SK-N-SH treated with all-trans-retinoic acid at 6 μM for 48 hours (cell line): ENCODE results near the gene MYRF.

Experiments used
- ATAC-seq: fragments of 200-7000 bp; cut with Tn5 transposase; 3 replicates; pipeline ENCODE4 v1.9.1; 2020; ENCODE audit warnings: mild to moderate bottlenecking, moderate library complexity
- BACH2 ChIP-seq: fragments of 250-450 bp; sonication (Bioruptor Pico); IDR thresholded peaks from 2 replicates; pipeline ENCODE4 v1.9.0; 2021; ENCODE audit warnings: mild to moderate bottlenecking, borderline replicate concordance
- CSDC2 ChIP-seq: fragments of 250-450 bp; sonication (Bioruptor Pico); IDR thresholded peaks from 2 replicates; pipeline ENCODE4 v1.5.0; 2020; ENCODE audit warnings: mild to moderate bottlenecking, moderate library complexity
- ESRRG ChIP-seq: fragments of 250-450 bp; sonication (Bioruptor Pico); IDR thresholded peaks from 2 replicates; pipeline ENCODE4 v1.6.1; 2021; ENCODE audit warnings: mild to moderate bottlenecking
- GLIS3 ChIP-seq: fragments of 250-450 bp; sonication (Bioruptor Pico); IDR thresholded peaks from 2 replicates; pipeline ENCODE4 v1.5.0; 2020; ENCODE audit warnings: mild to moderate bottlenecking, moderate library complexity
- ISL1 ChIP-seq: fragments of 250-450 bp; sonication (Bioruptor Pico); IDR thresholded peaks from 2 replicates; pipeline ENCODE4 v2.1.2; 2022; ENCODE audit warnings: mild to moderate bottlenecking, moderate library complexity
- OSR1 ChIP-seq: fragments of 250-450 bp; sonication (Bioruptor Pico); IDR thresholded peaks from 2 replicates; pipeline ENCODE4 v1.8.0; 2022; ENCODE audit warnings: moderate library complexity, mild to moderate bottlenecking, inconsistent platforms
- RARB ChIP-seq: fragments of 250-450 bp; sonication (Bioruptor Pico); IDR thresholded peaks from 2 replicates; pipeline ENCODE4 v1.8.0; 2021; ENCODE audit warnings: mild to moderate bottlenecking, moderate library complexity
- TCF4 ChIP-seq: fragments of 250-450 bp; sonication (Bioruptor Pico); IDR thresholded peaks from 2 replicates; pipeline ENCODE4 v1.8.0; 2021; ENCODE audit warnings: mild to moderate bottlenecking, moderate library complexity, borderline replicate concordance
- TOX ChIP-seq: fragments of 250-450 bp; sonication (Bioruptor Pico); IDR thresholded peaks from 2 replicates; pipeline ENCODE4 v1.8.0; 2021; ENCODE audit warnings: mild to moderate bottlenecking, moderate library complexity, borderline replicate concordance
- ZC3H10 ChIP-seq: fragments of 250-450 bp; sonication (Bioruptor Pico); IDR thresholded peaks from 2 replicates; pipeline ENCODE4 v1.5.1; 2021; ENCODE audit warnings: mild to moderate bottlenecking, moderate library complexity
- ZFP3 ChIP-seq: fragments of 250-450 bp; sonication (Bioruptor Pico); IDR thresholded peaks from 2 replicates; pipeline ENCODE4 v1.5.0; 2020; ENCODE audit warnings: mild to moderate bottlenecking, moderate library complexity
- ZFP30 ChIP-seq: fragments of 450-650 bp; formaldehyde crosslinking; IDR thresholded peaks from 2 replicates; pipeline ENCODE4 v1.5.0; 2022; ENCODE audit warnings: mild to moderate bottlenecking, moderate library complexity
- ZNF565 ChIP-seq: fragments of 450-650 bp; formaldehyde crosslinking; conservative IDR thresholded peaks from 2 replicates; pipeline ENCODE4 v1.5.0; 2020; ENCODE audit warnings: low read depth, mild to moderate bottlenecking, moderate library complexity
- ZNF70 ChIP-seq: fragments of 450-650 bp; formaldehyde crosslinking; IDR thresholded peaks from 2 replicates; pipeline ENCODE4 v1.5.0; 2020; ENCODE audit warnings: mild to moderate bottlenecking, moderate library complexity
- TF ChIP-seq, protein P1 (sequence below): fragments of 250-450 bp; sonication (Bioruptor Pico); IDR thresholded peaks from 2 replicates; pipeline ENCODE4 v1.5.1; 2021; ENCODE audit warnings: mild to moderate bottlenecking, moderate library complexity
- TF ChIP-seq, protein P2 (sequence below): fragments of 250-450 bp; sonication (Bioruptor Pico); IDR thresholded peaks from 2 replicates; pipeline ENCODE4 v1.8.0; 2021; ENCODE audit warnings: low read depth, mild to moderate bottlenecking, moderate library complexity, borderline replicate concordance
- TF ChIP-seq, protein P3 (sequence below): fragments of 250-450 bp; sonication (Bioruptor Pico); IDR thresholded peaks from 2 replicates; pipeline ENCODE4 v1.8.0; 2020; ENCODE audit warnings: mild to moderate bottlenecking, moderate library complexity, borderline replicate concordance
- TF ChIP-seq, protein P4 (sequence below): fragments of 250-450 bp; sonication (Bioruptor Pico); IDR thresholded peaks from 2 replicates; pipeline ENCODE4 v1.5.0; 2020; ENCODE audit warnings: mild to moderate bottlenecking, moderate library complexity
- TF ChIP-seq, protein P5 (sequence below): fragments of 250-450 bp; sonication (Bioruptor Pico); IDR thresholded peaks from 2 replicates; pipeline ENCODE4 v1.5.1; 2020; ENCODE audit warnings: low read depth, mild to moderate bottlenecking, moderate library complexity

The MYRF gene

DNA sequence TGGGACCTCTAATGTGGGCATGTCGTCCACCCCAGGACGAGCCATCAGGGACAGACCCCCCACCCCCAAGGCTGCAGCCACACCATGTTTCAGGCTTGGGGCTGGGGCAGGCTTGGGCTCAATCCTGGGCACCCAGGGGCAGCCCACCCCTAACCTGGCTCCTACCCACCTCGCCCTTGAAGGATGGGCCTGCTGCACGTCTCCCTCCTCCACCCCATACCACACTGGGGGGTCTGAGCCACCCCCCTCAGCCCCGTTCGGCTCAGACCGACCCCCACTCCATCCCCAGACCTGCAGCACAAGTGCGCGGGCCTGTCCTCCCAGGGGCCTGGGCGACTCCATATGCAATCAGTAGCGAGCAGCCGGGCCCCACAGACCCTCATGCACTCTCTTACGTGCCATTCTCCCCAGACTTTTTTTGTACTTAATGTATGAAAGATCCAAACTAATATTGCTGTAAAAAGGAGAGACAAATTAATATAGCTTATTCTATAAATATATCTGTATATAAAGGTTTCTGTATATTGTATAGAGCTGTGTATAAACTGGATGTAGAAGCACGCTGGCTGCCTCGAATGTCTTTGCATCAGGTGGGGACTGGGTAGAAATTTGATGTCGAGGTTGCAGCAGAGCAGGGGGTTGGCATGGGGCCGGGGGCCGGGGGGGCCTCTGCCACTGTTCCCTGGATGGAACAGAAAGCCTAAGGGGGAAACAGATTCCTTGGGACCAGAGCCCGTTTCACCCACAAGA is 5.8 kb upstream of the MYRF start (continued):
- TF ChIP-seq, protein P1, sequence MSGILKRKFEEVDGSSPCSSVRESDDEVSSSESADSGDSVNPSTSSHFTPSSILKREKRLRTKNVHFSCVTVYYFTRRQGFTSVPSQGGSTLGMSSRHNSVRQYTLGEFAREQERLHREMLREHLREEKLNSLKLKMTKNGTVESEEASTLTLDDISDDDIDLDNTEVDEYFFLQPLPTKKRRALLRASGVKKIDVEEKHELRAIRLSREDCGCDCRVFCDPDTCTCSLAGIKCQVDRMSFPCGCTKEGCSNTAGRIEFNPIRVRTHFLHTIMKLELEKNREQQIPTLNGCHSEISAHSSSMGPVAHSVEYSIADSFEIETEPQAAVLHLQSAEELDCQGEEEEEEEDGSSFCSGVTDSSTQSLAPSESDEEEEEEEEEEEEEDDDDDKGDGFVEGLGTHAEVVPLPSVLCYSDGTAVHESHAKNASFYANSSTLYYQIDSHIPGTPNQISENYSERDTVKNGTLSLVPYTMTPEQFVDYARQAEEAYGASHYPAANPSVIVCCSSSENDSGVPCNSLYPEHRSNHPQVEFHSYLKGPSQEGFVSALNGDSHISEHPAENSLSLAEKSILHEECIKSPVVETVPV (CRISPR knock-in tag), result no peak
- TF ChIP-seq RARB (CRISPR knock-in tag), result no peak
- TF ChIP-seq ISL1 (CRISPR knock-in tag), result no peak
- TF ChIP-seq, all 23 proteins: peak for 0

DNA sequence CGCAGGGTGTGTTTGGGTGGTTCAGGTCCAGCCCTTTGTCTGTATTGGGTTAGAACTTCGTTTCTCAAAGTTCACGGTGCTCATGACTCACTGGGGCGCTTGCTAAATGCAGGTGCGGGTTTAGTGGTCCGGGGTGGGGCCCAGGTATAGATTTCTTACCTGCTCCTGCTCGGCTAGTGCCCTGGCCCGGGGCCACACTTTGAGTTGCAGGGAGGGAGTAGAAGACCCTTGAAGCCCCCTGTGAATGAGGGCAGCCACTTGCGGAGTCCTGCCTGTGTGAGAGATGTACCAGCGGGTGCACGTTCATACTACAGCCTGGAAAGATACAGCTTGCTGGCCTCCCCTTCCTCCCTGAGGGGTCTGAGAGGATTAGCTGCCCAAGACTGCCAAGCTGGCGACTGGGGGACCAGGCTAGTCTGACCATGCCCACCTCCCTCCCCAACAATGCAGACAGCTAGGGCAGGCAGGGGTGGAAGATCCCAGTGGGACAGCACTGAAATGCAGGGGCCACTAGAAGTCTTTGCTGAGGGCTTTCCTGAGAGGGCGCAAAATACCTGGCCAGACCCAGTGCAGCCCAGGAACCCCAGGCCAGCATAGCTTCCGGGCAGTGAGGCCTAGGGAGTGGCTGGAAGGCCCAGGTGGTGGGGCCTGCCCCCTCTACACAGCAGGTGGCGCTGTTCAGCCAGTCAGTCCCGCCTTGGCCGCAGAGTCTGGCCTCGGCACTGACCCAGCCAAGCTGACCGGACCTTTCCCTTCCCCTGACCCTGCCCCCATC is 5.1 kb upstream of the MYRF start:
- no peak for TF ChIP-seq TOX (CRISPR knock-in tag)
- no peak for TF ChIP-seq CSDC2 (CRISPR knock-in tag)
- TF ChIP-seq, protein P1 (CRISPR knock-in tag), result no peak
- no peak for TF ChIP-seq ESRRG (CRISPR knock-in tag)
- no peak for TF ChIP-seq ZFP3 (CRISPR knock-in tag)
- TF ChIP-seq TCF4 (CRISPR knock-in tag), result no peak
- TF ChIP-seq ZFP30 (CRISPR knock-in tag), result no peak
- TF ChIP-seq, protein P2, sequence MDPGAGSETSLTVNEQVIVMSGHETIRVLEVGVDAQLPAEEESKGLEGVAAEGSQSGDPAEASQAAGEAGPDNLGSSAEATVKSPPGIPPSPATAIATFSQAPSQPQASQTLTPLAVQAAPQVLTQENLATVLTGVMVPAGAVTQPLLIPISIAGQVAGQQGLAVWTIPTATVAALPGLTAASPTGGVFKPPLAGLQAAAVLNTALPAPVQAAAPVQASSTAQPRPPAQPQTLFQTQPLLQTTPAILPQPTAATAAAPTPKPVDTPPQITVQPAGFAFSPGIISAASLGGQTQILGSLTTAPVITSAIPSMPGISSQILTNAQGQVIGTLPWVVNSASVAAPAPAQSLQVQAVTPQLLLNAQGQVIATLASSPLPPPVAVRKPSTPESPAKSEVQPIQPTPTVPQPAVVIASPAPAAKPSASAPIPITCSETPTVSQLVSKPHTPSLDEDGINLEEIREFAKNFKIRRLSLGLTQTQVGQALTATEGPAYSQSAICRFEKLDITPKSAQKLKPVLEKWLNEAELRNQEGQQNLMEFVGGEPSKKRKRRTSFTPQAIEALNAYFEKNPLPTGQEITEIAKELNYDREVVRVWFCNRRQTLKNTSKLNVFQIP (CRISPR knock-in tag), result no peak
- TF ChIP-seq GLIS3 (CRISPR knock-in tag), result no peak
- no peak for TF ChIP-seq ZNF70 (CRISPR knock-in tag)
- TF ChIP-seq, protein P3, sequence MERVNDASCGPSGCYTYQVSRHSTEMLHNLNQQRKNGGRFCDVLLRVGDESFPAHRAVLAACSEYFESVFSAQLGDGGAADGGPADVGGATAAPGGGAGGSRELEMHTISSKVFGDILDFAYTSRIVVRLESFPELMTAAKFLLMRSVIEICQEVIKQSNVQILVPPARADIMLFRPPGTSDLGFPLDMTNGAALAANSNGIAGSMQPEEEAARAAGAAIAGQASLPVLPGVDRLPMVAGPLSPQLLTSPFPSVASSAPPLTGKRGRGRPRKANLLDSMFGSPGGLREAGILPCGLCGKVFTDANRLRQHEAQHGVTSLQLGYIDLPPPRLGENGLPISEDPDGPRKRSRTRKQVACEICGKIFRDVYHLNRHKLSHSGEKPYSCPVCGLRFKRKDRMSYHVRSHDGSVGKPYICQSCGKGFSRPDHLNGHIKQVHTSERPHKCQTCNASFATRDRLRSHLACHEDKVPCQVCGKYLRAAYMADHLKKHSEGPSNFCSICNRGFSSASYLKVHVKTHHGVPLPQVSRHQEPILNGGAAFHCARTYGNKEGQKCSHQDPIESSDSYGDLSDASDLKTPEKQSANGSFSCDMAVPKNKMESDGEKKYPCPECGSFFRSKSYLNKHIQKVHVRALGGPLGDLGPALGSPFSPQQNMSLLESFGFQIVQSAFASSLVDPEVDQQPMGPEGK, result no peak
- TF ChIP-seq ZC3H10 (CRISPR knock-in tag), result no peak
- peak; percentile 93 for ATAC-seq

DNA sequence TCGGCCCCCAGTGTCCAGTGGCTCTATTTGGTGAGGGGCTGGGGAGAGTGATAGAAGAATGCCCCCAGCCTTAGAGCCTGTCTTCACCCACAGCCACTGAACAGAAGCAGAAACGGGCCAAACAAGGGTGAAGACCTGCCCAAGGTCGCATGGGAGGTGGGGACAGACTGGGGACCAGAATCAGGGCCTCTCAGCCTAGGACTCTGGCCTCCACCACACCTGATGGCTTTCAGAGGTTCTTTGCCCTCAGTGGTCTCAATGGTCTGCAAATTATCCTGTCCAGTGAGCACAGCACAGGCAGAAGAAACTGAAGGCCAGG is 4.5 kb upstream of the MYRF start:
- TF ChIP-seq, protein P4, sequence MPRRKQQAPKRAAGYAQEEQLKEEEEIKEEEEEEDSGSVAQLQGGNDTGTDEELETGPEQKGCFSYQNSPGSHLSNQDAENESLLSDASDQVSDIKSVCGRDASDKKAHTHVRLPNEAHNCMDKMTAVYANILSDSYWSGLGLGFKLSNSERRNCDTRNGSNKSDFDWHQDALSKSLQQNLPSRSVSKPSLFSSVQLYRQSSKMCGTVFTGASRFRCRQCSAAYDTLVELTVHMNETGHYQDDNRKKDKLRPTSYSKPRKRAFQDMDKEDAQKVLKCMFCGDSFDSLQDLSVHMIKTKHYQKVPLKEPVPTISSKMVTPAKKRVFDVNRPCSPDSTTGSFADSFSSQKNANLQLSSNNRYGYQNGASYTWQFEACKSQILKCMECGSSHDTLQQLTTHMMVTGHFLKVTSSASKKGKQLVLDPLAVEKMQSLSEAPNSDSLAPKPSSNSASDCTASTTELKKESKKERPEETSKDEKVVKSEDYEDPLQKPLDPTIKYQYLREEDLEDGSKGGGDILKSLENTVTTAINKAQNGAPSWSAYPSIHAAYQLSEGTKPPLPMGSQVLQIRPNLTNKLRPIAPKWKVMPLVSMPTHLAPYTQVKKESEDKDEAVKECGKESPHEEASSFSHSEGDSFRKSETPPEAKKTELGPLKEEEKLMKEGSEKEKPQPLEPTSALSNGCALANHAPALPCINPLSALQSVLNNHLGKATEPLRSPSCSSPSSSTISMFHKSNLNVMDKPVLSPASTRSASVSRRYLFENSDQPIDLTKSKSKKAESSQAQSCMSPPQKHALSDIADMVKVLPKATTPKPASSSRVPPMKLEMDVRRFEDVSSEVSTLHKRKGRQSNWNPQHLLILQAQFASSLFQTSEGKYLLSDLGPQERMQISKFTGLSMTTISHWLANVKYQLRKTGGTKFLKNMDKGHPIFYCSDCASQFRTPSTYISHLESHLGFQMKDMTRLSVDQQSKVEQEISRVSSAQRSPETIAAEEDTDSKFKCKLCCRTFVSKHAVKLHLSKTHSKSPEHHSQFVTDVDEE (CRISPR knock-in tag), result no peak
- no peak for TF ChIP-seq BACH2
- TF ChIP-seq OSR1 (CRISPR knock-in tag), result no peak
- TF ChIP-seq ZNF70 (CRISPR knock-in tag), result no peak
- TF ChIP-seq, protein P2 (CRISPR knock-in tag), result no peak
- no peak for TF ChIP-seq GLIS3 (CRISPR knock-in tag)
- no peak for TF ChIP-seq ISL1 (CRISPR knock-in tag)
- no peak for TF ChIP-seq RARB (CRISPR knock-in tag)
- TF ChIP-seq, protein P5, sequence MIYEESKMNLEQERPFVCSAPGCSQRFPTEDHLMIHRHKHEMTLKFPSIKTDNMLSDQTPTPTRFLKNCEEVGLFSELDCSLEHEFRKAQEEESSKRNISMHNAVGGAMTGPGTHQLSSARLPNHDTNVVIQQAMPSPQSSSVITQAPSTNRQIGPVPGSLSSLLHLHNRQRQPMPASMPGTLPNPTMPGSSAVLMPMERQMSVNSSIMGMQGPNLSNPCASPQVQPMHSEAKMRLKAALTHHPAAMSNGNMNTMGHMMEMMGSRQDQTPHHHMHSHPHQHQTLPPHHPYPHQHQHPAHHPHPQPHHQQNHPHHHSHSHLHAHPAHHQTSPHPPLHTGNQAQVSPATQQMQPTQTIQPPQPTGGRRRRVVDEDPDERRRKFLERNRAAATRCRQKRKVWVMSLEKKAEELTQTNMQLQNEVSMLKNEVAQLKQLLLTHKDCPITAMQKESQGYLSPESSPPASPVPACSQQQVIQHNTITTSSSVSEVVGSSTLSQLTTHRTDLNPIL, result no peak
- no peak for TF ChIP-seq ZNF565 (CRISPR knock-in tag)
- TF ChIP-seq, protein P3, result no peak
- no peak for TF ChIP-seq ZFP3 (CRISPR knock-in tag)
- TF ChIP-seq ESRRG (CRISPR knock-in tag), result no peak
- no peak for TF ChIP-seq ZFP30 (CRISPR knock-in tag)
- TF ChIP-seq TOX (CRISPR knock-in tag), result no peak
- TF ChIP-seq, all 23 proteins: peak for 0

More for the DNA sequence above, 4.5 kb upstream of the MYRF start:
- peak; percentile 2; the same call in 2 of the 3 replicates for ATAC-seq
